ENCODE measurements around the gene CACNA1B.

DNA sequence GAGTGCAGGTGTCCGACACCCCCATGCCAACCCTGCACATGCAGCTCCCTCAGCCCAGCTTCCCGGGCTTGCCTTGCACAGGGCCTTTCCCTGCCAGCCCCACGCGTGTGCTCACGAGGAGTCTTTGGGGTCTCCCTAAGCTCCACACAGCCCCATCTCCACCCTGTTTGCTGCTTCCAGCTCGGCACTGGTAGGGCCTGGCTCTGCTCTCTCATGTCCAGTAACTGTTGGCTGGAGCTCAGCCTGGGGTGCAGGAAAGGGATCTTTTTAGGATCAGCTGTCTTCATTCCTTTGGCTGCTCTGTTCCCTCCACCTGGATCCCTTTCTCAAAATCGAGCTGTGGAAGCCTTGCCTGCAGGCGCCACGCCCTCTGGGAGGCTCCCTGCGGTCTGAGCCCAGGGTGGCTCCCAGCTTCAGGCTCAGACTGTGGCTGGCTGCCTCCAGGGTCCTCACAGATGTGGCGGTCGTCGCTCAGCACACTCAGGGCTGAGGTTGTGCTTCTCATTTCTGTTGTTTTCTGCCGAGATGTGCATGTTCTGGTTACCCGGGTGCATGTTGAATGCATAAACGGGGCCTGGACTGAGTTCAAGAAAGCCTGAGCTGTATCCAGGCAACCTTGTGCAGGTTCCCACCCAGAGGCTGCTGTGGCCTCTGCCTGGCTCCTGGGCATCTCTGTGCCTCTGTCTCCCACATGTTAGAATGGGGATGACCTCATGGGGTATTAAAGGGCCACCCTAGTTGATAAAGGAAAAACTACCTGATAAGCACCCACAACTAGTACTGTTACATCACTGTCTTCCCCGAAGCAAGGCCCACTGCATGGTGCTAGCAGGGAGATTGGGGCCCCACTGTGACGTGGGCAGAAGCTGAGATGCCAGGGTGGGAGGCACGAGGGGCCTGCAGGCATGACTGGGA lies 4.3 kb downstream of the CACNA1B start:
- TF ChIP-seq, protein P1, sequence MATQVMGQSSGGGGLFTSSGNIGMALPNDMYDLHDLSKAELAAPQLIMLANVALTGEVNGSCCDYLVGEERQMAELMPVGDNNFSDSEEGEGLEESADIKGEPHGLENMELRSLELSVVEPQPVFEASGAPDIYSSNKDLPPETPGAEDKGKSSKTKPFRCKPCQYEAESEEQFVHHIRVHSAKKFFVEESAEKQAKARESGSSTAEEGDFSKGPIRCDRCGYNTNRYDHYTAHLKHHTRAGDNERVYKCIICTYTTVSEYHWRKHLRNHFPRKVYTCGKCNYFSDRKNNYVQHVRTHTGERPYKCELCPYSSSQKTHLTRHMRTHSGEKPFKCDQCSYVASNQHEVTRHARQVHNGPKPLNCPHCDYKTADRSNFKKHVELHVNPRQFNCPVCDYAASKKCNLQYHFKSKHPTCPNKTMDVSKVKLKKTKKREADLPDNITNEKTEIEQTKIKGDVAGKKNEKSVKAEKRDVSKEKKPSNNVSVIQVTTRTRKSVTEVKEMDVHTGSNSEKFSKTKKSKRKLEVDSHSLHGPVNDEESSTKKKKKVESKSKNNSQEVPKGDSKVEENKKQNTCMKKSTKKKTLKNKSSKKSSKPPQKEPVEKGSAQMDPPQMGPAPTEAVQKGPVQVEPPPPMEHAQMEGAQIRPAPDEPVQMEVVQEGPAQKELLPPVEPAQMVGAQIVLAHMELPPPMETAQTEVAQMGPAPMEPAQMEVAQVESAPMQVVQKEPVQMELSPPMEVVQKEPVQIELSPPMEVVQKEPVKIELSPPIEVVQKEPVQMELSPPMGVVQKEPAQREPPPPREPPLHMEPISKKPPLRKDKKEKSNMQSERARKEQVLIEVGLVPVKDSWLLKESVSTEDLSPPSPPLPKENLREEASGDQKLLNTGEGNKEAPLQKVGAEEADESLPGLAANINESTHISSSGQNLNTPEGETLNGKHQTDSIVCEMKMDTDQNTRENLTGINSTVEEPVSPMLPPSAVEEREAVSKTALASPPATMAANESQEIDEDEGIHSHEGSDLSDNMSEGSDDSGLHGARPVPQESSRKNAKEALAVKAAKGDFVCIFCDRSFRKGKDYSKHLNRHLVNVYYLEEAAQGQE (IDR thresholded peaks at IDR 0.05; ENCODE audit: low read depth), result no peak
- TF ChIP-seq TCF12 (IDR thresholded peaks at IDR 0.05; ENCODE audit: low read depth) (no peak), EP300 (IDR thresholded peaks at IDR 0.05; ENCODE audit: borderline replicate concordance) (no peak), TEAD4 (IDR thresholded peaks at IDR 0.05) (no peak), EGR1 (IDR thresholded peaks at IDR 0.05) (no peak), ZBTB7A (IDR thresholded peaks at IDR 0.05; ENCODE audit: low read depth) (no peak), TAF1 (IDR thresholded peaks at IDR 0.05; ENCODE audit: low read depth) (no peak), CEBPB (IDR thresholded peaks at IDR 0.05) (no peak), RAD21 (IDR thresholded peaks at IDR 0.05; ENCODE audit: low read depth) (no peak), YY1 (IDR thresholded peaks at IDR 0.05; ENCODE audit: low read depth) (no peak)
- TF ChIP-seq, protein P2, sequence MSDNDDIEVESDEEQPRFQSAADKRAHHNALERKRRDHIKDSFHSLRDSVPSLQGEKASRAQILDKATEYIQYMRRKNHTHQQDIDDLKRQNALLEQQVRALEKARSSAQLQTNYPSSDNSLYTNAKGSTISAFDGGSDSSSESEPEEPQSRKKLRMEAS (IDR thresholded peaks at IDR 0.05), result no peak

All from Ishikawa (cell line).